NCI-H1417 (cell line): ENCODE results near the gene CACNA1C.

Experiments used
- DNase-seq, 3 experiments: peaks; one replicate each; lab custom pipeline; 2025; lab: John Stamatoyannopoulos, UW

The CACNA1C gene

DNA sequence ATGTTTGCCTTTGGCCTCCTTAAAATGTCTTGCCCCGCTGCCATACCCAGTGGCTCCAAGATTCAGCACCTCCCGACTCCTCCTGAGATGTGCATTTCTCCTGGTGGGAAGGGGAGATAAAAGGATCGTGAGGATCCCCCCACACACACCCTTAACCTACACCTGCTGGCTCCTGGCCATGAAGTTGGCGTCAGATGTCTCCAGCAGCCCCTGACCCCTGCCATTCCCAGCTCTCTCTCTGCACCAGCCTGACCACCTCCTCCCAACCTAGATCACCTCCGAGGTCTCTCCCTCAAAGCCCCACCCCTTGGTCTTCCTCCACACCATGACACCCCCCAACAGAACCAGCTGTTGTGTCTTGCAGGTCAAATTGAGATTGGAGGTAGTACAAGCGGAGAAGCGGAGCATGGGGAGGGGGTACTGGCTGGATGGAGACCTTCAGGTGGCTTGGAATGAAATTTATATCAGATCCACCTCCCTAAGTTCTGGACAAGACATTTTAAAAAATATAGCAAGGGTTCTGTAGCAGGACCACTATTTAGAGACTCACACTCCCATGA lies 590.9 kb downstream of the CACNA1C start:
- DNase-seq, result no peak

DNA sequence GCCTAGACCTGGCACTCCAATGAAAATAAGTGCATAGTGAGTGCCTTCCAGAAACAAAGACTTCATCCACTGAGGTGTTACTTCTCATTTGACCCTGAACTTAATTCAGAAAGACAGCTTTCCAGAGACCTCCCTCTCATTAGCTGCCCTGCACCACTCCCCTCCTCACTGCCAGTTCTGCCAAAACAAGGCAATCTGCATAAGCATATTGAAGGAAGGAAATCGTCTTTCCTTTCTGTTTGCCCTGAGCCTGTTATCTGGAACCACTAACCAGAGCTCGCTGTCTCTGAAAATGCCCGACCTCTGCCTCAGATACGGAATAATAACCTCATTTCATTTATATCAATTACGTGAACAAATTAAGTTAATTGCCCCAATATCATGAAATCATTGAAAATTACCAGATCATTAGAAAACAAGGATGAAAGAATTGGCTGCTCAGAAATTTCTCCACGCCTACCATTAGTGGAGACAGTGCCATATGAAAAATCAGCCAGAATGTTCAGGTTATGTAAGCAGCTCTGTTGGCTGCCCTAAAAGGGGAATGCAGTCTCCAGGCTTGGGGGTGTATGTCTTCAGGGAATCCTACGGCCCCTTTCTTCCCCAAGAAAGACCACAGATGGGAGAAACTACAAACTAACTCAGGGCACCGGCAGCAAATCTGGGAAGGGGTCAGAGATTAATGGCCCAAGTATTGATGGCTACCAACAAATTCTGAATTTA lies 592.1 kb downstream of the CACNA1C start:
- no peak for DNase-seq

DNA sequence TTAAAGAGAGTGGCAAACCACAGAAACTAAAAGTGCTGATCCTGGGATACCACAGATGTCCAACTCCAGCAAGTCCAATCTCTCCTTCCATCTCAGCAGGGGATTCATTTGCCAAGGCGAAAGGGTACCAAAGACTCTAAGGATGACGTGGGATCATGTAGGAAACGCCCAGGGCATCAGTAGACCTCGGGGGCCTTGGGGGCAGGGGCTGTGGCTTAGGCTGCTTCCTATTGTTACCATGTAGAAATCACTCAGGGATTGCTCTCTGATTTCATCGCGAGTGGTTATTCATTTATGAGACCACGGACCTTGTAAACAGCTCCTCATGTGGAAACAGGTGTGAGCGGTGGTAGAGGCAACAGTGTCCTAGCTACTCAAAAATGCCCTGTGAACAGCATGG lies 592.7 kb downstream of the CACNA1C start:
- no peak for DNase-seq

DNA sequence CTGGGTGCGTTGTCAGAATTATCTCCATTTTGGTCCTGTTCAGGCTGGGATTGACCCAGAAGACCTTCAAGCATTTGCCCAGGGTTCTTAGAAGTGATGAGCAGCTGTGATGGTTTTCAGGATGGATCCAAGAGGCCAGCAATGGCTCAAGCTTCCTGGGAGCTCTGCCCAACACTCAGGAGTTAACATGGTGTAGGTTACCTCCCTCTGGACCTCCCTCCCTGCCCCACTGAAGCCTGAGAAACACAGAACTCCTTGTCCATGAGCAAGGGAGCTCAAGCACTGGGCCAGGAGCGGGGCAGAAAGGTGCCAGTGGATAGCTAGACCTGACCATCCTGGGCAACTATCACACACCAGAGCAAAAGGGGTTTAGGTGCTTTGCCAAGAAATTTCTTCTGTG lies 593.6 kb downstream of the CACNA1C start:
- DNase-seq, result no peak

DNA sequence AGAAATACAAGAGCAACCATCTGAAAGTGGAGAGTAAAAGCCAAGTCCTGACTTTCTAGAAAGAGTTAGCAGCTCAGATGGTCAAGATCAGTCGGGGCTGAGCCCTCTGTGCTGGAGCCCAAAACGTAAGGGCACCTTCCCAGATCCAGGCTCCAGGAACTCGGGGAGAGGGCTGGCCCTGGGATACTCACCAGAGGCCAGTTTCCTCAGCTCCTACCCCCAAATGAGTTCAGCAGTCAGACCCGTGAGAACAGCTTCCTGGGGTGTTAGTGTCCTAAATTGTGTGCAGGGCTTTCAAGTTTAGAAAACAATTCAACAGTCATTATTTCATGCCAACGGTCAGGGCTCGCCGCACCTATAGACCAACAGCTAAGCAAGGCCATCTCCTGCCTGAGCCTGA lies 594.4 kb downstream of the CACNA1C start:
- no peak for DNase-seq

DNA sequence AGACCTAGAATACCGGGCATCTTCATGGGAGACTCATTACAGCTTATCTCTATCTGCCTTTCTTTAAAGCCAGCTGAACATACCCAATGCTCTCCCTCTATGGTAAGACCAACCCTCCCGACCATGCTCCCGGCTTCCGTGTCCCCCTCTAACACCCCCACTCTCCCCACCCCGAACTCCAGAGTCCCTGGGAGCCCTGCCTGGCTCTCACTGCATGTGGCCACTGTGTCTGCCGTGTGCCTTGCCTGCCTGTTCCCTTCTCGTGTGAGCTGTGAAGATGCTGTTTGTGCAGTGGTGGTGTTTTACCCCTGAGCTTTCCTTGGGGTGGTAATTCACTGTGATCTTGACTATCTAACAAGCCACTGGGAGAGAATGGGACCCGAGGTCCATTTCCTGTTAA lies 595.6 kb downstream of the CACNA1C start:
- no peak for DNase-seq

DNA sequence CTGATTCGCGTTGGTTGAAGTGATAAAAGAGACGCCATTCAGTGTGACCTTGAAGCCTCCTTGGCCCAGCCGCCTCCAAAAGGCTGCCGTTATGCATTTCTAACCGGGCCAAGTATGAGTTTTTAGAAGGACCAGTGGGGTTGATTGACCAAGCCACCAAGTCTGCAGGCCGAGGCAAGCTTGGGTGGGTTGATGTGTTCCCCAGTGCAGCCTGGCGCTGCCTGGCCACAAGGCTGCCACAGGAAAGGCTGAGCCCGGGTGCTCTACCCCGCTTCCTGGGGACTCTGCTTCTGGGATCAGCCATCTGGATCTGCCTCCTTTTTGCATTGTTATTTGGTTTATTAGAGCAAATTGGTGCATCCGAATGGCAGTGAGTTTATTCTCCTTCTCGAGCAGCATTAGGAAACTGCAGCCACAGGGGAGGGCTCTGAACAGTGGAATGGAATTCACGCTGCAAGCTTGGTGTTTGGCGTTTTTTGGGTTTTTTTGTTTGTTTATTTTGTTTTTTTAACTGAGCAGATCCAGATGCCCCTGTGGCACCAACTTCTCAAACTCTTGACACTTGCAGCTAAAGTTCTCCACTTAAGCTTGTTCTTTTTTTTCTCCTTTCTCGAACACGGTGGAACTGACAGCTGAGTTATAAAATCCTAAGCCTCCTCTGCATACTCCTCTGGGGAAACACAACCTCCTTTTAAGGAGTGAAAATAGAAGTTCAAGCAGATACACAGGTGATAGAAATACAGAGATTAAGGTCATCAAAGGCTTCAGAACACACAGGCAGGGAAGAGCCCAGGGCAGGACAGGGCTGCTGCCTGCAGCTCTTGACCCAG lies 596.6 kb downstream of the CACNA1C start:
- no peak for DNase-seq

DNA sequence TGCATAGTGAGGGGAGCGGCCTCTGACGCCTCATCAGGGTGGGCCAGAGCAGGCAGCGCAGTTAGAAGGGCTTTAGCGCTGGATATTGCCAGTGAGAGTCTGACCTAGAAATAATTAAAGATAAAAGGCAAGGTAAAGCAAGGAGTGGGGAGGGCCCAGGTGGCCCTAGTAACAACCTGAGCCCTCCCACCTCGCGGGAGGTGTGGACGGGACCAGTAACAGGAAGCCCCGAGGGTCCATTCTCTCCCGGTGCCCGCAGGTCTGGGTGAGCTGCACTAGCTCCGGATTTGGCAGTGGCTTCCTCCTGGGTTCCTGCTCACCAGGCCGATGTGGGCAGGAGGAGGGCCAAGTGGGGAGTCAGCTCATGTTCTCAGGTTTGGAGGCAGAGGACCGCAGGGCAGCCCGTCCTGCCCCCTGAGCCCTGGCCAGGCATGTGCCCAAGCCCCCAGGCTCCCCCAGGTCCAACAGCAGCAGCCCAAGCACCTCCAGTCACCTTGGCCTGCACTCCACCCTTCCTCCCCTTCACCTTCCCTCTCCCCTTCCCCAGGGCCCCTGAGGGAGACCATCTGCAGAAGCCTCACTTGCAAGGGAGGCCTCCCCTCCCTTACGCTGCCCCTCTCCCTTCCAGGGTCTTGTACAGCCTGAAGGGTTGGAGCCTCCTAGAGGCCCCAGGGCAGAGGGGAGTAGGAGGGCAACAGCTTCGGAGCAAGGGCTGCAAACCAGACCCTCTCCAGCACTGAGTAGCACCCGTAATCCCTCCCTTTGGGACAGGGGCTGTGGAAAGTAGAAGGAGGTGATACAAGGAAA lies 597.7 kb downstream of the CACNA1C start:
- no peak for DNase-seq

DNA sequence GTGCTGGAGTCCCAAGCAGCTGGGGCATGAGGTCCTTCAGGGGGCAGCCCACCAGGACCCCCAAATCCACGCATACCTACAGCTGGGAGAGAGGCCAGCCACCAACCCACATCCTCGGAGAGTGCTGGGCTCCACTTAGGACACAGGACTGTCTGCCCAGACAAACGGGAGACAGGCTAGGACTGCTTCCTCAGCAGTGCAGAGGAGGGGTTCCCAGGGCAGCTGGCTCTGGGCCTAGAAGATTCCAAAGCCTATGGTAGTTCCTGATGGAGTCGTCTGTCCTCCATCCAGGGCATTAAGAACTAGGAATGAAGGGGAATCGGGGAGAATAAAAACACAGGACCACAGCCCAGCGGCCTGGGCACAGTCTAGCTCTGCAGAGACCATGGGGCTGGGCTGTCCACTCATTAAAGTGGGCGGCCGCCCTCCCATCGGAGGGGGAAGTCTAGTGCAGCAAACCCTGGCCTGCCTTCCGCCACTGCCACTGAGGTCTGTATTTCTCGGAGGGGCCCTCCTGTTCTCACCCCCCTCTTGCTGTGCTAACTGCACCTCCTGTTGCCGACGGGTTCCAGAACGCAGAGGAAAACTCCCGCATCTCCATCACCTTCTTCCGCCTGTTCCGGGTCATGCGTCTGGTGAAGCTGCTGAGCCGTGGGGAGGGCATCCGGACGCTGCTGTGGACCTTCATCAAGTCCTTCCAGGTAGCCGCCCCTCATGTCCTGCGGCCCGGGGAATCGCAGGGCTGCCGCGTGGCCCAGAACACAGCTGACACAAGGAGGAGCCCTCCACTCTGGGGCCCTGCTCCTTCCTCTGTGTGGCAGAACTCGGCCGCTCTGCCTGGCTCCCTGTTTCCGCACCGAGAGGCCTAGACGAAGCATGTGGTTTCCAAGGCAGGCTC lies 598.5 kb downstream of the CACNA1C start:
- no peak for DNase-seq

DNA sequence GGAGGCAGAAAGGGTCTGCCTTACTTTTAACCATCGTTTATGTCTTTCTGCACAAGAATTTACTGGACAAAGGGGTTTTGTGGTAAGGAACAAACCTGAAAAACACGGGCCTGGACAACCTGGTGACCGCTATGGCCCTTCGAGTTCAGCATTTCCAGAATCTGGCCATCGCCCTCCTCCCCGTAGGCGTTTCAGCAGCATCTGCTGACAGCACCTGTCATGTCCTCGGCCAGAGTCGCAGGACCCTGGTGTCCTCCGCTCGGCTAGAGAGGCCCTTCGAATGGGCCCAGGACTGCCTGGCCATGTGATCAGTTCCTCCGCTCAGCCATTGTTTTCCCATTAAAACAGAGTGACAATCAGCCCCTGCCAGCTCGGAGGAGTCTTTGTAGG lies 599.2 kb downstream of the CACNA1C start:
- DNase-seq, result no peak

DNA sequence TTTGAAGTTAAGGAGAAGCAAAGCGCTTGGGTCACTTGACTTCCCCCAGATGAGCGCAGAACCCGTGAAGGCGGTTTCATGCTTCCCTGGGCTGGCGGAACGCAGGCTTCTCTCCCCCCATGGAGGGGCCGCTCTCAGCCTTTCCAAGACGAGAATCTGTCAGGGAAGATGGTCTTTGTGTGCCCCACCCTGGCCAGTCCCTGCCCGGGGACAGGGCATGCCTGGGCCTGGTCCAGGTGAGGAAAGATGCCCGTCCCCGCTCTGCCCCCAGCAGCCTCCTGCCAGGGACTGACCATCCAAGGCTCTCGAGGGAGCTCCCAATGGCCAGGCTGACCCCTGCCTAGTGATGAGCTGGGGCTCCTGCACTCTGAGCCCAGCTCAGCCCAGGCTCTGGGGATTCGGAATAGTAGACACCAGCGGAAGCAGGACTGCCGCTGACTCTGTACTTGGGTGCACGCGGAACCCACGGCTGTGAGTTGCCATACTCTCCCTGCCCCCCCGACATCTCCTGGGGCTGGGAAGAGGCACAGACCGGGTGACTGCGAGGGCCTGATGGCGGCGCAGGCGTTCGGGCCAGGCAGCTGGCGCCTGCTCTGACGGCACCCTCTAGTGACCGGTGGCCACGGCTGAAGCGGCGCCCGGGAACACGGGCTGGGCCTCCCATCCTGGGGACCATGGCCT lies 599.8 kb downstream of the CACNA1C start:
- DNase-seq, result no peak

DNA sequence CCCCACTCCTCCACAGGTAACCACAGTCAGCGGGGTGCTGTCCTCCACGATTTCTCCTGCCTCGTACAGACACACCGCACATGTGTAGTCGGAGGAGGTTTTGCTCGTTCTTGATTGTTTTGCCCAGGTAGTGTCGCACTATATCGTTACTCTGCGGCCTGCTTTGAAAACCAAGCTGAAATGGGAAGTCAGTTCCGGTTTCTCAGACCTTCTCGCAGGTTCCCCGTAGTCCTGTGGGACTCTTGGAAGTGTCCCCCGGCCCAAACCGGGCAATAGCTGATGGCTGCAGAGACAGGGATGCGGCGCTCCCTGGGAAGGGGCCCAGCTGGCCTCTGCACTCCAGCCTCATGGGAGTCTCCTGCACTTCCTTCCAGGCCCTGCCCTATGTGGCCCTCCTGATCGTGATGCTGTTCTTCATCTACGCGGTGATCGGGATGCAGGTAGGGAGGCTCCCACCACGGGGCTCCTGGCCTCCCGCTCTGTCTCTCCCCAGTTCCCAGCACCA lies 600.7 kb downstream of the CACNA1C start:
- DNase-seq, result no peak

DNA sequence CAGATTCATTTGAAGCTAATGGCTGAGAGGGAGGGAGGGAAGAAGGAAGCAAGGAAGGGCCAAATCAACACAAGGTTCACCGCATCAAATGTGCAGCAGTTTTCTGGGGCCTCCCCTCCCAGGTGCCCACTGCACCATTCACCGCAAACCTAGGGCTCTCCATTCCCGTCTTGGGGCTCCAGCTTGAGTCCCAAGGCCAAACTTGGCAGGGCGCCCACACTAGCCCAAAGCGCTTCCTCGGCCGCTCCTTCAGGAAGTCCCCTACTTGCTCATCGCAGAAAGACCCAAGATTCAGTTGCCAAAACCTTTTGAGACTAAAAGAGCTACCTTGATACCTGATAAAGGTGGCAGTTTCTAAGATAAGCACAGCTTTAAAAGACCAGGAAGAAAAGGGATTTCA lies 601.5 kb downstream of the CACNA1C start:
- no peak for DNase-seq

DNA sequence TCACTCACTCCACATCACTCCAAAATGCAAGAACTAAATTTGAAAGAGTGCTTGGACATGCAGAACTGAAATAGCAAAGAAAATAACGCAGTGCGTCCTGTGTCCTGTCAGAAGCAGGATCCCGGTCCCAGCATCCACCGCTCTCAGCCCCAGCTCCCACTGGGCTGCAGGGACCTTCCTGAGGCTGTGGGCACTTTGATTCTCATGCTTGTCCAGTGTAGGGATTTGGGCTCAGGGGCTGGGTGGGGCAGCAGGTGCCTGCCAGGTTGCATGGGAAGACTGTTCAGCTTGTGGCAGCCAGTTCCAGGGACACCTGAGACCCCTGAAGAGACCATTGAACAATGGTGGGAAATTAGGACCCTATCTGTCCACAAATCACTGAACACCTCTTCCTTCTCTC lies 602.0 kb downstream of the CACNA1C start:
- DNase-seq, result no peak

DNA sequence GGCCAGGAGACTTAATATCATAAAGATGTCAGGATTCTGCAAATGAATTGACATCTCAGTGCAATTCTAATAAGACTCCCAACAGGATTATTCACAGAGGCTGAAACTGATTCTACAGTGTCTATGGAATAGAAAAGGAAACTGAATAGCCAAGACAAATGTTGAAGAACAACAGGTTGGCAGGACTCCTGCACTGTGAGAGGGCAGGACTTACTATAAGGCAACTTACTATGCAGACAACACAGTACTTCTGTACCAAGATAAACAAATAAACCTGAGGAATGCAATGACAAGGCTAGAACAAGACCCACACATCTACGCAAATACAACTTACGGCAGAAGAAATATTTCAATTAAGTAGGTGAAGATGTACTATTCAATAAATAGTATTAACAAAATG lies 609.7 kb downstream of the CACNA1C start:
- DNase-seq, result no peak

DNA sequence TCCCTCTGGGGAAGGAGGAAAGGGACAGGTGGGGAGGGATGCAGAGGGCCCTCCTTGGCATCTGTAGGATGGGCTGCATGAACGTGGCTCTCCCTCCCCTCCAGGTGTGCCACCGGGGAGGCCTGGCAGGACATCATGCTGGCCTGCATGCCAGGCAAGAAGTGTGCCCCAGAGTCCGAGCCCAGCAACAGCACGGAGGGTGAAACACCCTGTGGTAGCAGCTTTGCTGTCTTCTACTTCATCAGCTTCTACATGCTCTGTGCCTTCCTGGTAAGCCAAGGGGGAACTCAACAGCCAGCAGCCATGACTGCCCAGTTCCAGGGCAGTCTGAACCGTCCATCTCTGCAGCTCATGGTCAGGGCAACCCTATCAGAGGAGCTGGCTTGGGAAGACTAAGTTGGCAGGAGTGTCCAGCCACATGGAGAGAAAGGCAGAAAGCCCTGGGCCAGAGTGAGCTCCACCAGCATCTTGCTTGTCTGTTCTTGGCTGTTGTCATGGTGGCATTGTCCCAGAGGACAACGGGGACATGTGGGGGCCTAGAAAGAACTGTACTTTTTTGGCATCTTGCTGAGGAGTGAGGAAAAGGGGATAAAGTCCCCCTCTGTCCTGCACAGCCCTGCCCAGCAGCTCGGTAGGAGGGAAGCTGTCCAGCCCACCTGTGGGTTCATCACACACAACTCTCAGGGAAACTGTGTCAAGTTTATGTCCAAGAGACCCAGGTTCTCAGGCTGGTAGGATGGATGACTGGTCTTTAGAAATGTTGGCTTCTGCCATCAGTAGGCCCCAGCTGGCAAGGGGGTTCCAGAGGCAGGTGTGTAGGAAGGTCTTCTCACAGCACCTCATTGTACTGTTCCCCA lies 612.2 kb downstream of the CACNA1C start:
- no peak for DNase-seq

DNA sequence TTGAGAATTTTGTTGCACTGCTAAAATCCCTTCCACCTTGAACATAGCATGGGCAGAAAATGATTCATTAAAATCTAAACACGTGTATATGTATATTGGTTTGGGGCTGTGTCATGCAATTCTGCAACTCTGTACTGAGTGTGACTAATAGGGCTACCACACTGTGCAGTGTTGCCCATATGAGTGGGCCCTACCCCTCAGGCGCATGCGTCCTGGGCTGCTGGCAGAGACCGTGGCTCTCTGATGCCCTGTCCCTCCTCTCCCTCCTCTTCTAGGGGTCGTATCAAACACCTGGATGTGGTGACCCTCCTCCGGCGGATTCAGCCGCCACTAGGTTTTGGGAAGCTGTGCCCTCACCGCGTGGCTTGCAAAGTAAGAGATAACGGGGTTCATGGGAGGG lies 613.6 kb downstream of the CACNA1C start:
- DNase-seq, result no peak

DNA sequence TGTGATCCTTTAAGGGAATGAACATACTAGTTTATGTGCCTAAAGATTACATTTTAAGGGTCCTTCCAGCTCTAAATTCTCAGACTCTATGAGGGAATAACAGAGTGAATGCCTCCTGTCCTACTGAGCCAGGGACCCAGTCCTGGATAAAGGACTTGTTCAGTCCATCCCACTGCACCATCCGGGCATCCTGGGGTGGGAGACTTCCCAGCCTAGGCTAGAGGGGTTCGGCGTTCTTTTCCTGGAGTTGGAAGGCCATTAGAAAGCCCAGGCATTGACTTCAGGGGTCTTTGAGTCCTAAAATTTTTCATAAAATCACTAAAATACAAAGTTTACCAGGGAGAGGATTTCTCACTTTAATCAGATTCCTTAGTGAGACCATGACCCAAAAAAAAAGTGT lies 614.1 kb downstream of the CACNA1C start:
- DNase-seq, result no peak

DNA sequence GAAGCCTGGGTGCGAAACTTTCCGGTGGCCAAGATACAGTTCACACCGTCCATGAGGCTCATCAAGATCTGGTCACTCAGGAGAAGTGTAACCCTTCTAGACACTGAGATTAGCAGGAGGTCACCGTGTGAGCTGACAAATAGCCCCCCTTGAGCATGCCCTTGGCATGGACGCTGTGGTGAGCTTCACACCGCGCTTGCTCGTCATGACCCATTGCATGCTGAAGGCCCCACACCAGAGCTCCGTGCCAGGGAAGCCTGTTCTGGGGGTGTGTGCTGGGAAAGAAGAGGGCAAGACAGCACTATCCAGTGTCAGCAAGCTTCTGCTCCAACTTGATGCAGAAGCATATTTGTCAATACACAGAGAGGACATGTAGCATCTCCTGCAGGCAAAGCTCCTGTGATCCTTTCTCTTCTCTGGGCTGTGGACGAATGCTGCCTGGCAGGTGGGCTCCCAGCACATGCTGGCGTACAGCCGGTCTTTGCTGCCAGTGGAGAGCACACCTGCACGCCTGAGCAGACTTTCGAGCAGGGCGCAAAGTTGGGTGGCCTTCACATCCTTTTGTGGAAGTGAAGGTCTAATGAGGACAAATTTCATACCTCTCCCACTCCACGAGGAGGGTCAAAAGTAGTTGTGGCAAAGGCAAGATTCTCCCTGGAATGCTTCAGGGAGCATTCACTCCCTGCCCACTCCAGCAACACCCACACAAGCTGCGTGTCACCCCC lies 615.1 kb downstream of the CACNA1C start:
- DNase-seq, result no peak
